Effector memory CD4-positive, alpha-beta T cell (primary cell): ENCODE data around the gene BCAS4.
"Not testable (repeated sequence)": the region's sequence is repeated elsewhere in the genome, so short reads cannot be mapped to it uniquely, and the experiment has no call there.

Experiments
- DNase-seq, 3 donors: peaks; one replicate each; pipeline ENCODE4 v3.0.0-alpha.2; 2020
- H3K27ac ChIP-seq: 2 replicates; pipeline ENCODE4 v1.7.0; 2013; ENCODE audit warnings: mild to moderate bottlenecking, low read length, moderate library complexity; ENCODE audit not compliant: insufficient read depth, poor library complexity, severe bottlenecking
- H3K27me3 ChIP-seq: replicated peaks from 2 replicates; pipeline ENCODE4 v1.7.0; 2013; ENCODE audit warnings: mild to moderate bottlenecking, low read length; ENCODE audit not compliant: insufficient read depth, control insufficient read depth, poor library complexity, severe bottlenecking
- H3K36me3 ChIP-seq: 2 replicates; pipeline ENCODE4 v1.7.0; 2013; ENCODE audit warnings: mild to moderate bottlenecking, low read length, moderate library complexity; ENCODE audit not compliant: control insufficient read depth, insufficient read depth
- H3K4me1 ChIP-seq: 2 replicates; pipeline ENCODE4 v1.7.0; 2013; ENCODE audit warnings: low read length, mild to moderate bottlenecking; ENCODE audit not compliant: control insufficient read depth, insufficient read depth, poor library complexity, severe bottlenecking
- H3K4me3 ChIP-seq: 2 replicates; pipeline ENCODE4 v1.7.0; 2013; ENCODE audit warnings: low read length, low read depth, mild to moderate bottlenecking; ENCODE audit not compliant: insufficient read depth, poor library complexity, severe bottlenecking
- H3K9me3 ChIP-seq: 2 replicates; pipeline ENCODE4 v1.7.0; 2013; ENCODE audit warnings: mild to moderate bottlenecking, low read length, moderate library complexity; ENCODE audit not compliant: control insufficient read depth

The BCAS4 gene

DNA sequence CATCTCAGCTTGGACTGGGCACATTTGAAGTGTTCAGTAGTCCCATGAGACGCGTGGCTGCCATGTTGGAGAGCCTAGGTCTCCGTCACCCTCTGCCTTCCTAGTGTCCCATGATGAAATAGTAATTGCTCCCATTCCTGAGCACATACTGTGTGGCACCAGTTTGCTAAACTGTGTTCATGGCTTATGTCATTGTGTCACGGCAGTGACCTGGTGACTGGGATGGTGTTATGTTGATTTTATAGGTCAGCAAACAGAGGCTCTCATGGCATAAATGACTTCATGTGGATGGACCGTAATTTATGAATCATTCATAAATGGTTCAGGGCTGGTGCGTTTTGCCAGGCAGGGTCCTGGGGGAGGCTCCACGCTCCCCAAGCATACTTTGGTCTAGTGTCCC, 3.8 kb downstream of the BCAS4 start:
- DNase-seq = no peak
- H3K4me3 ChIP-seq = no peak overlapping the region
- no peak overlapping the region for H3K27ac ChIP-seq
- no peaks in the 10 kb centered on the region for H3K36me3 ChIP-seq
- no peaks in the 10 kb centered on the region for H3K9me3 ChIP-seq
- peaks cover 15% of the 10 kb centered on the region for H3K4me1 ChIP-seq
- no peaks in the 10 kb centered on the region for H3K27me3 ChIP-seq

DNA sequence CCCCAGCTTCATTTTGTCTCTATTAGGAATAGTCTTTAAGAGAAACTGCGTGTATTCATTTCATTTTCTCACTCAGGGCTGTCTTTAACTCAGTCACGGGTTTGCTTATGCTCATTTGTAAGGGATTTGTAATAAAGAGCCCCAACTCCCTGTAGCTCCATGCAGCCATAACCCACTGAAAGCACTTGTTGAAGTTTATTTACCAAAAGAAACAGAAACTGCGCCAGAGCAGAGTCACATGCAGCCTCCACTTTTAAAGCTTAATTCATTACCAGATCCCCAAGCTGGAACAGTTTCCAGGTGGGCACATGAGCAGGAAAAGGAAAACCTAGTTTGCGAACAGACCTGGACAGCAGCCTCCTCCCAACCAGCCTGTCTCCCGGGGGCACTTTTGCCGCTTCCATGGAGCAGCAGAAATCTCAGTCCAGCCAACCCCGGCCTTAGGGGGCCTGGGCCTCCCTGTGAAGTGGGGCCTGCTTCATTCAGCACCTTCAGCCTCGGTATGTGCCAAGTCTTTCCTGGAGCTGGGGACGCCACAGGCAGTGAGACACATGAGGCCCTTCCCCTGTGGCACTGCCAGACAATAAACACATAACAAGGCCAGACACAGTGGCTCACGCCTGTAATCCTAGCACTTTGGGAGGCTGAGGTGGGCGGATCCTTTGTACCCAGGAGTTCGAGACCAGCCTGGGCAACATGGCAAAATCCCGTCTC, 4.5 kb downstream of the BCAS4 start:
- H3K36me3 ChIP-seq = no peaks in the 10 kb centered on the region
- H3K27me3 ChIP-seq = no peaks in the 10 kb centered on the region
- no peak overlapping the region for H3K27ac ChIP-seq
- no peak for DNase-seq
- peaks cover 12% of the 10 kb centered on the region for H3K4me1 ChIP-seq
- H3K4me3 ChIP-seq = no peak overlapping the region
- H3K9me3 ChIP-seq = no peaks in the 10 kb centered on the region

DNA sequence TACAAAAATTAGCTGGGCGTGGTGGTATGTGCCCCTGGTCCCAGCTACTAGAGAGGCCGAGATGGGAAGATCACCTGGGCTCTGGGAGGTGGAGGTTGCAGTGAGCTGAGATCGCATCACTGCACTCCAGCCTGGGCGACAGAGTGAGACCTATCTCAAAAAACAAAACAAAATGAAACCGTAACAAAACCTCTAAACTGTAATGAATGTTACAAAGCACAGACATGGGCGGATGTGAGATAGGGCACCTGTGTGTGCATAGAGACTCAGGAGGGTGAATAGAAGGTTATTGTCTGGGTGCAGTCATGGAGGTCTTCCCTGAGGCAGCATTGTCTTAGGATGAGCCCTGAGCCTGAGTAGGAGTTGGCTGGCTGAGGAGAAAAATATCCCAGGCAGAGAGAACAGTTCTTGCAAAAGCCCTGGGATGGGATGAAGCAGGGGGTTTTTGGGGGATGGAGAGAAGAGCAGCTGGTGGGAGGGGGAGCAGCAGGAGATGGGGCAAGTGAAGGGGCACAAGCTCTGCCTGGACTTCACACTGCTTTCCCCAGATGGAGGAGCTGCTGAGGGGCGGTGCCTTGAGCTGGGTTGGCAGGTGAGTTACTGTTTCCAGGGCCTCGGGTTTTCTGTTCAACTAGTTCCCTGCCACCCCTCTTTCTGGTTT, 5.2 kb downstream of the BCAS4 start:
- peaks cover 15% of the 10 kb centered on the region for H3K4me1 ChIP-seq
- H3K4me3 ChIP-seq = no peak overlapping the region
- H3K27ac ChIP-seq = no peak overlapping the region
- H3K36me3 ChIP-seq = no peaks in the 10 kb centered on the region
- H3K9me3 ChIP-seq = no peaks in the 10 kb centered on the region
- DNase-seq = no peak
- H3K27me3 ChIP-seq = no peaks in the 10 kb centered on the region

DNA sequence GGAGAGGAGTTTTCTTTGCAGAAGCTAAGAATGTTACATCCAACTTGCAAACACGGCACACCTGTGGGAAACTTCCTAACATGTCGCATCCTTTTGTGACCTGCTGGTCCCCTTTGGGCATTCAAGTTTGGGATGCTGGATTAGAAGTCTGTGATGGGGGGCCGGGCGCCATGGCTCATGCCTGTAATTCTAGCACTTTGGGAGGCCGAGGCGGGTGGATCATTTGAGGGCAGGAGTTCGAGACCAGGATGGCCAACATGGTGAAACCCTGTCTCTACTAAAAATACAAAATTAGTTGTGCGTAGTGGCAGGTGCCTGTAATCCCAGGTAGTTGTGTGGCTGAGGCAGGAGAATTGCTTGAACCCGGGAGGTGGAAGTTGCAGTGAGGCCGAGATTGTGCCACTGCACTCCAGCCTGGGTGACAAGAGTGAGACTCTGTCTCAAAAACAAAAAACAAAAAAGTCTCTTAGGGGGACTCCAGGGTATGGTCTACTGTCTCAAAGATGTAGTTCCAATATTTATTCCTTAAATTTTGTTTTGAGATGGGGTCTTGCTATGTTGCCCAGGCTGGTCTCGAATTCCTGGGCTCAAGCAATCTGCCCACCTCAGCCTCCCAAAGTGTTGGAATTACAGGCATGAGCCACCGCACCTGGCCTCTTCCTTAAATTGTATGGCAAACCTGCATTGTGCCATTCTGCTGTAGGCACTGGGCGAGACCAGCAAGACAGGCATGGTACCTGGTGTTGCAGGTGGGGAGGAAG, 6.3 kb downstream of the BCAS4 start:
- not testable (repeated sequence) for H3K27ac ChIP-seq, DNase-seq

DNA sequence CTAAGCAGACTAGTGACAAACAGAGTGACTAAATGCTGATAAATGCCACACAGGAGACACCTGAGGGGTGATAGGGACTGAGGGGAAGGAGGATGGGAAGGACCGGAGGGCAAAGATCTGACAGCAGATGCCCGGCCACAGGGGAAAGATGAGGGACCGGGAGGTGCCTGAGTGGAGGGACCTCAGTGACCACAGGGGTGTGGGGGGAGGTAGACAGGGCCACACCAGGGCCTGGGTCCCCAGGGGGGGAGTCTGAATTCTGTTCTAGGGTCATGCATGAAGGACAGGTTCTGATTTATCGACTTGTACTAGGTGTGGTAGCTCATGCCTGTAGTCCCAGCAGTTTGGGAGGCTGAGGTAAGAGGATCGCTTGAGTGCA, 6.9 kb downstream of the BCAS4 start:
- Histone ChIP-seq H3K36me3 (no peaks in the 10 kb centered on the region), H3K4me1 (peaks cover 12% of the 10 kb centered on the region), H3K4me3 (no peak overlapping the region), H3K27me3 (no peaks in the 10 kb centered on the region), H3K9me3 (no peaks in the 10 kb centered on the region), H3K27ac (no peak overlapping the region)
- DNase-seq = no peak

More for the DNA sequence above, 6.3 kb downstream of the BCAS4 start:
- peaks cover 12% of the 10 kb centered on the region for H3K4me1 ChIP-seq
- not testable (repeated sequence) for H3K36me3 ChIP-seq, H3K27me3 ChIP-seq, H3K4me3 ChIP-seq, H3K9me3 ChIP-seq

DNA sequence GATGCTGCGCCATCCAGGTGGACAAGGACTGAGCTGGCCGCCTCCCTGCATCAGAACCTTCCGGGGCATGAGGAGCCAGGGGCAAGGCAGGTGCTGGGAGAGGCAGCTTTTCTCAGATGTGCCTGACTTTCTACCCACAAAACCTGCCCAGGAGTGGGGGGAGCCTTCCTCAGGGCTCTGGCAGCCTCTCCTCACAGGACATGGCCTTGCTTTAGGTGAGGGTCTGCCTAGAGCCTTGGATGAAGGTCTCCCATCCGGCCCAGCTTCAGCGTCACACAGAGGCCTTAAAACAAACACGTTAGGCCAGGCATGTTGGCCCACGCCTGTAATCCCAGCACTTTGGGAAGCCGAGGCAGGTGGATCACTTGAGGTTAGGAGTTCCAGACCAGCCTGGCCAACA, 7.4 kb downstream of the BCAS4 start:
- DNase-seq = no peak
- Histone ChIP-seq H3K9me3 (no peaks in the 10 kb centered on the region), H3K4me3 (no peak overlapping the region), H3K4me1 (peaks cover 12% of the 10 kb centered on the region), H3K27me3 (no peaks in the 10 kb centered on the region), H3K27ac (no peak overlapping the region), H3K36me3 (no peaks in the 10 kb centered on the region)

DNA sequence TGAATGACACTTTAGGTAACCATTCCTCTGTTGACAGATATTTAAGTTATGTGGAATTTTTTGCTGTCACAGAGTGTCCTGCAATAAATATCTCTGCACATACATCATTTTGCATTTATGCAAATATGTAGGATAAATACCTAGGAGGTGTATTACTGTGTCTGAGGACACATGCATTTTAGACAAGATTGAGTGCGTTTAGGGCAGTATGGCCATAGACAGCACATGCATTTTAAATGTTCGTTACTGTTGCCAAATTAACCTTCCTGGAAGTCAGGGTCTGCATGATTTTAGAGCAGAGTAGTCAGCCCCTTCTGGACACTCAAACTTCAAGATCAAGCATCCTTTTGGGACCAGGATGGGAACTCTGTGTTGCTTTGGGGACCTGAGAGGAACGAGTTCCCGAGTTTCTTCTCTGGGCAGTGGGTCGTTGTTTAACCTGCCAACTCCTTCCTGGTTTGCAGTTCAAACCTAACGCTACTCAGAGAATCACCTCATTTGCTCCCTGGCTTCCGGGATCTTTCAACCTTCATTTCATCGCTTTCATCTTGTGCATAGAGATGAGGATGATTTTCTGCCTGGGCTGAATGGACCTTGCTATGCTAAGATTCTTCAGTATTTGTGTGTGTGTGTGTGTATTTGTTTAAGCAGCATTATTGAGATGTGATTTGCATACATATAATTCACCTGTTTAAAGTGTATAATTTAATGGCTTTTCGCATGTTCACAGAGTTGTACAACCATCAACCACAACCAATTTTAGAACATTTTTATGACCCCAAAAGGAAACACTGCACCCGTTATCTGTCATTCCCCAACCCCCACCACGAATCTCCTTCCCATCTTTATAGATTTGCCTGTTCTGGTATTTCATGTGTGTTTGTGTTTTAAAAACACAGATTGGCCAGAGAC, 9.8 kb downstream of the BCAS4 start:
- Histone ChIP-seq H3K9me3 (no peaks in the 10 kb centered on the region), H3K36me3 (no peaks in the 10 kb centered on the region), H3K4me1 (peaks cover 12% of the 10 kb centered on the region), H3K27ac (peak overlapping the region; percentile 42), H3K27me3 (no peaks in the 10 kb centered on the region), H3K4me3 (no peak overlapping the region)
- DNase-seq = peak in 1 of 3 donors; percentile 1

DNA sequence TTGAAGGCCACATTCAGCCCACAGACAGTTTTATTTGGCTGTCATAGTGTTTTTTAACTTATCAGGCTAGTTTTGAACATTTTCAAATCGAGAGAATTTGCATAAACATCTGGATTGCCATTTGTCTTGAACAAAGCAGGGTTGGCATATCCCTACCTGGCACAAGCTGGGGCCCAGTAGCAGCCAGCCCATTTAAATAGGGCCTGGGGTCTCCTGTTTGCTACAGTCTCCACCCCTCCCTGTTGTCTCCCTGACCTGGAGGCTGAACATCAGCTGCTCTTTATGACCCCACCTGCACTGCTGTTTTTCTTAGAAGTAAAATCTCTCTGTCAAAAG, 10.5 kb downstream of the BCAS4 start:
- H3K27me3 ChIP-seq = no peaks in the 10 kb centered on the region
- peak overlapping the region; percentile 42 for H3K27ac ChIP-seq

DNA sequence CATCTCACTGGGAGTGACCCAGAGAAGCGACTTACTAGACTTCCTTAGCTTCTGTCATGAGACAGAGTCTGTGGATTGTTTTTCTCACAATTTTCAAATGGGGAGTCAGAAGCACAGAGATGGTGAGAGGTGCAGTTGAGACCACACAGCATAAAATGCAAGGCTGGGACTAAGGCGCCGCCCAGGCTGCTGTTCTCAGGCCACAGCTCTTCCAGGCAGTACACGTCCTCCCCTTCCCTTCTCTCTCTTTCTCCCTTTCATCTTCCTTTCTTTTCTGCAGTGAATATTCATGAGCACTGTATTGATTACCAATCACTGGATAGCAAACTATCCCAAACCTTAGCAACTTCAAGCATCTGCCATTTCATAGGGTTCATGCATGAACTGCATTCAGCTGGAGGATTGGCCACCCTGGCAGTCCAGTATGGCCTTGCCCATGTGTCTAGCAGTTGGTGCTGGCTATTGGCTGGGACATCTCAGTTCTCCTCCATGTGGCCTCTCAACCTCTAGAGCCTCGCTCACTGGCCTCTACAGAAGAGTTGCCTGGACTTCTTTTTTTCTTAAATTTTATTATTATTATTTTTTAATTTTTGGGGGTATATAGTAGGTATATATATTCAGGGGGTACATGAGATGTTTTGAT, 11.4 kb downstream of the BCAS4 start:
- Histone ChIP-seq H3K36me3 (no peaks in the 10 kb centered on the region), H3K4me3 (no peak overlapping the region), H3K9me3 (no peaks in the 10 kb centered on the region), H3K27me3 (no peaks in the 10 kb centered on the region), H3K4me1 (peaks cover 12% of the 10 kb centered on the region), H3K27ac (no peak overlapping the region)
- DNase-seq = no peak

More for the DNA sequence above, 10.5 kb downstream of the BCAS4 start:
- Histone ChIP-seq H3K4me3 (no peak overlapping the region), H3K36me3 (no peaks in the 10 kb centered on the region), H3K4me1 (peaks cover 12% of the 10 kb centered on the region), H3K9me3 (no peaks in the 10 kb centered on the region)
- DNase-seq = no peak
